Adrenal gland (tissue), 12 donors: ENCODE data around the gene BAAT. TPM values are rescaled to one million over a fixed set of nuclear protein-coding genes. Genes with fewer than 3 reads are reported as not detected.
A peak's percentile ranks its signal among the peaks of the same experiment; 100 is the strongest.

Source experiments
- DNase-seq, 7 donors: peaks; one replicate each; pipeline ENCODE4 v3.0.0-alpha.2; 2019 to 2020
- H3K27ac ChIP-seq, 5 donors: fragments of 200-600 bp; sonication (generic) in 4 of 5; 1 replicate in 3 of 5; 2 replicates in 2 of 5; pipeline versions ENCODE4 v1.5.1 to v1.8.0; 2016 to 2020; ENCODE audit warnings: mild to moderate bottlenecking in 1 of 5
- H3K27me3 ChIP-seq: fragments of 200-600 bp; 2 replicates; pipeline ENCODE4 v1.8.0; 2021
- H3K36me3 ChIP-seq, 2 donors: fragments of 200-600 bp; replicated peaks in 1 of 2; 1 replicate in 1 of 2; 2 replicates in 1 of 2; pipeline versions ENCODE4 v1.5.1 to v1.8.0; 2018 to 2022
- H3K4me1 ChIP-seq, 2 donors: fragments of 200-600 bp; replicated peaks in 1 of 2; 1 replicate in 1 of 2; 2 replicates in 1 of 2; pipeline versions ENCODE4 v1.5.1 to v1.8.0; 2018 to 2021
- H3K4me3 ChIP-seq, 4 donors: fragments of 200-600 bp; sonication (generic) in 3 of 4; one replicate each; pipeline ENCODE4 v1.5.1; 2016 to 2018
- H3K9me3 ChIP-seq, 3 donors: fragments of 200-600 bp; sonication (generic) in 1 of 3; replicated peaks in 1 of 3; 1 replicate in 2 of 3; 2 replicates in 1 of 3; pipeline versions ENCODE4 v1.5.1 to v1.8.0; 2016 to 2021
- POLR2A ChIP-seq, 2 donors: fragments of 450-650 bp; IDR thresholded peaks; one replicate each; pipeline ENCODE4 v1.6.1; 2017; ENCODE audit warnings: antibody characterized with exemption in 2 of 2, mild to moderate bottlenecking in 2 of 2, moderate library complexity in 1 of 2
- WGBS, 4 donors: extraction: QIAGEN DNeasy Blood & Tissue Kit in 2 of 4; methylation state at CpG; one replicate each; pipeline versions ENCODE4 v1.1.5 to v1.1.7; 2013 to 2017; 5-methylcytosine and 5-hydroxymethylcytosine counted together
- intact Hi-C, 2 donors: fragments of 100-400 bp; cut with DNase I; formaldehyde crosslinking; loops; one replicate each; pipeline versions ENCODE4 v1.14.1 to v1.15.0; 2022 to 2023
- polyA plus RNA-seq, 3 donors: library from polyadenylated mRNA; stranded (reverse); fragments of 200-250 nt in 2 of 3; fragments of 350-450 nt in 1 of 3; fragmentation: Illumina TruSeq in 1 of 3; extraction: RNeasy Lipid Tissue Mini Kit (QIAGEN cat#74804) in 1 of 3; gene quantifications; one replicate each; pipeline ENCODE4 v1.2.3, GENCODE V29; 2013 to 2014
- total RNA-seq, 9 donors: library from RNA; depleted of rRNA in 4 of 9; stranded (reverse); fragments of >200 nt in 4 of 9; fragments of 120-200 nt in 1 of 9; fragmentation: NEBNext Ultra II Directional in 1 of 9; extraction: Animal tissue kit (Norgen Biotek cat#: 25700) in 1 of 9; gene quantifications; one replicate each; pipeline versions ENCODE4 v1.1.0 to v1.2.4, GENCODE V29; 2013 to 2023
- TF ChIP-seq, protein P1 (sequence below), 6 experiments: fragments of 450-650 bp in 4 of 6; fragments of 200-600 bp in 2 of 6; sonication (generic) in 1 of 6; IDR thresholded peaks; 1 replicate in 5 of 6; 2 replicates in 1 of 6; pipeline versions ENCODE4 v1.5.1 to v1.8.0; 2016 to 2021; ENCODE audit warnings: antibody characterized with exemption in 6 of 6, mild to moderate bottlenecking in 2 of 6, moderate library complexity in 1 of 6
- donor health status: healthy with polysubstance abuse.
- donor health status: Bipolar disorder and iron deficiency.
- donor health status: DM: yes; HTN: yes; CAD: no.
- donor health status: DM: no; HTN: no; CAD: no.
- donor health status: DM: no; HTN: no; CAD: no.
- donor health status: DM: yes; HTN: yes; CAD: no.

BAAT gene
- total and polyA plus RNA-seq, 12 donors = 0.07 to 0.55 (median 0.16) TPM; not detected in 5

DNA sequence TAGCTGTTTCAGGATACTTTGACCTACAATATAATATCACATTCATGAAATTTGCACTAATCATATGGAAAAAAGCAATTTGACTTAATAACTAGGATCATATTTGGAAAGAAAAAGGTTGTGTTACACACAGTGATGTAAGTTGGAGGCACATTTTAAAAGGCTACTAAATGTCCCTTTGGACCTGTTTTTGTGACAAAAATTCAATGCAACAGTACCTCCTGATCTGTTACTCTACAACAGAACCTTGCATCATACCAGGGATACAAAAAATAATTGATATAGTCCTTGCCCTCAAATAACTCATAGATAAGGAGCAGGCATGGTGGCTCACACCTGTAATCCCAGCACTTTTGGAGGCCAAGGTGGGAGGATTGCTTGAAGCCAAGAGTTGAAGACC lies 67.1 kb downstream of the BAAT start:
- no peaks in the 10 kb centered on the region for H3K9me3 ChIP-seq
- DNase-seq = no peak
- no peak overlapping the region for H3K4me3 ChIP-seq
- TF ChIP-seq POLR2A (IDR thresholded peaks at IDR 0.05) = no peak
- TF ChIP-seq, protein P1, sequence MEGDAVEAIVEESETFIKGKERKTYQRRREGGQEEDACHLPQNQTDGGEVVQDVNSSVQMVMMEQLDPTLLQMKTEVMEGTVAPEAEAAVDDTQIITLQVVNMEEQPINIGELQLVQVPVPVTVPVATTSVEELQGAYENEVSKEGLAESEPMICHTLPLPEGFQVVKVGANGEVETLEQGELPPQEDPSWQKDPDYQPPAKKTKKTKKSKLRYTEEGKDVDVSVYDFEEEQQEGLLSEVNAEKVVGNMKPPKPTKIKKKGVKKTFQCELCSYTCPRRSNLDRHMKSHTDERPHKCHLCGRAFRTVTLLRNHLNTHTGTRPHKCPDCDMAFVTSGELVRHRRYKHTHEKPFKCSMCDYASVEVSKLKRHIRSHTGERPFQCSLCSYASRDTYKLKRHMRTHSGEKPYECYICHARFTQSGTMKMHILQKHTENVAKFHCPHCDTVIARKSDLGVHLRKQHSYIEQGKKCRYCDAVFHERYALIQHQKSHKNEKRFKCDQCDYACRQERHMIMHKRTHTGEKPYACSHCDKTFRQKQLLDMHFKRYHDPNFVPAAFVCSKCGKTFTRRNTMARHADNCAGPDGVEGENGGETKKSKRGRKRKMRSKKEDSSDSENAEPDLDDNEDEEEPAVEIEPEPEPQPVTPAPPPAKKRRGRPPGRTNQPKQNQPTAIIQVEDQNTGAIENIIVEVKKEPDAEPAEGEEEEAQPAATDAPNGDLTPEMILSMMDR (IDR thresholded peaks at IDR 0.05) = no peak
- H3K36me3 ChIP-seq = no peaks in the 10 kb centered on the region
- no peaks in the 10 kb centered on the region for H3K4me1 ChIP-seq
- no peaks in the 10 kb centered on the region for H3K27me3 ChIP-seq
- no peak overlapping the region for H3K27ac ChIP-seq
- intact Hi-C loops = no loop called here

DNA sequence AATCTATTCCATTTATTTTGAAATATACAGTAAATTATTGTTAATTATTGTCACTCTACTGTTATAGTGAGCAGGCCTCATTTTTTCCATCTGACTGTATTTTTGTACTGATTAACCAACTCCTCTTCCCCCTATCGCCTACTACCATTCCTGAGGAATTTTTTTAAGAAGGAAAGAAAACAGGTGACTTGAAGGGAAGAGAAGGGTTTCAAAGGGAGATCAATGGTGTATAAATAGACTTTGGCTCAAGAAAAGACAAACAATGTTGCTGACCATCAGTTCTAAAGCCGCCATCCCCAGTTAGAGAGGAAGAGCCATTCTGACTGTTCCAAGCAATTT lies 69.7 kb downstream of the BAAT start:
- 84 to 96% (median 92%) methylated on average over 2 of the region's 2 CpGs for WGBS, 4 donors

DNA sequence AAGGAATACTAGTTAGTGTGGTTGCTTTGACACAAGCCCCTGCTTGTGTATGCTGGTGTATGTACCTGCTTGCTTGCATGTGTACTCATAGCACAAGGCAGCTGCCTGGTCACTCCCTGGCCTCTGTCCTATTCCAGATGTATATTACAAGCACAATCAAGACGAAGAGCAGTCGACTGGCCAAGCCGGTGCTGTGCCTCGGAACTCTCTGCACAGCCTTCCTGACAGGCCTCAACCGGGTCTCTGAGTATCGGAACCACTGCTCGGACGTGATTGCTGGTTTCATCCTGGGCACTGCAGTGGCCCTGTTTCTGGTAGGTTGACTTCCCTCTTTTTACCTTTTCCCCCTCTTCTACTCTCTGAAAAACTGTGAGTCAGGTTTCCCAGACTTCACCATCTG lies 72.1 kb downstream of the BAAT start:
- no peaks in the 10 kb centered on the region for H3K27me3 ChIP-seq
- no peaks in the 10 kb centered on the region for H3K9me3 ChIP-seq
- intact Hi-C loops = loop anchor here in 1 of 2 donors (5.0 kb wide), 3 partner anchors 190 to 710 kb away; no protein-coding TSS in a partner anchor
- TF ChIP-seq, protein P1 (IDR thresholded peaks at IDR 0.05) = no peak
- TF ChIP-seq POLR2A (IDR thresholded peaks at IDR 0.05) = no peak
- no peak overlapping the region for H3K27ac ChIP-seq
- no peak overlapping the region for H3K4me3 ChIP-seq
- no peaks in the 10 kb centered on the region for H3K4me1 ChIP-seq
- WGBS, 4 donors = 59 to 85% (median 80%) methylated on average over 8 of the region's 8 CpGs
- H3K36me3 ChIP-seq = no peaks in the 10 kb centered on the region
- DNase-seq = no peak

More for the DNA sequence above, 69.7 kb downstream of the BAAT start:
- H3K27me3 ChIP-seq = no peaks in the 10 kb centered on the region
- intact Hi-C loops = no loop called here
- DNase-seq = no peak
- H3K27ac ChIP-seq = no peak overlapping the region
- no peaks in the 10 kb centered on the region for H3K36me3 ChIP-seq
- TF ChIP-seq, protein P1 (IDR thresholded peaks at IDR 0.05) = no peak
- TF ChIP-seq POLR2A (IDR thresholded peaks at IDR 0.05) = no peak
- no peaks in the 10 kb centered on the region for H3K9me3 ChIP-seq
- no peak overlapping the region for H3K4me3 ChIP-seq
- no peaks in the 10 kb centered on the region for H3K4me1 ChIP-seq

DNA sequence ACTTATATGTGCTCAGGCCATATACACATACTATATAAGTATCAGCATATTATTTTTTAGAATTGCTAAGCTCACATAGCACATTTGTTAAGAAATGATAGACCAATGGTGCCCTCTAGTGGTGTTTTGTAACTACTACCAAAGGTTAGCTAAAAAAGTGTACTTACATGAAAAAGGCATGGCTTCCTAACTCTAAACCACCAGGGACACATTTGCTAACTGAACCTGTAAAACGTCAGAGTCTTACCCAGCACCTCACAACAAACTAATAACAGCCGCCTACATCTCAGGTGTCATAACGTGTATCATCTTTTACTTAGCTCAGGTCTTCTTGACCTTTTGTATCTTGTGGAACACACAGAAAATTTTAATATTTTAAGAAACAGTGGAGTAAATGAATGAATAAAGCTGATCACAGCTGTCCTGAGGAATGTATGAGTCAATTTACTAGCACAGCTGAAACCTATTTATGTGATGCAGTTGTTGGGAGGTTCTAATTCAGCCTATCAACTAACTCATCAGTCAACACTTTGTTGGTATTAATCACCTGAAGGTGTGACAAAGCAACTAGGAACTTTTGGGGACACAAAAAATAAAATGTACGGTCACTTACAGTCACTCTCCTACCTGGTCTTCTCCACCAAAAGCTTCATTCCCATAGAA lies 72.9 kb downstream of the BAAT start:
- intact Hi-C loops = loop anchor here in 1 of 2 donors (5.0 kb wide), 3 partner anchors 190 to 710 kb away; no protein-coding TSS in a partner anchor
- H3K36me3 ChIP-seq = no peaks in the 10 kb centered on the region
- no peak overlapping the region for H3K4me3 ChIP-seq
- peak in 3 of 7 donors; percentile 12 to 32 (median 22) for DNase-seq
- H3K27ac ChIP-seq = no peak overlapping the region
- no peaks in the 10 kb centered on the region for H3K27me3 ChIP-seq
- 16 to 21% (median 18%) methylated on average over 4 of the region's 4 CpGs for WGBS, 4 donors
- TF ChIP-seq POLR2A (IDR thresholded peaks at IDR 0.05) = no peak
- TF ChIP-seq, protein P1 (IDR thresholded peaks at IDR 0.05) = peak; percentile 68 to 76 (median 73)
- H3K4me1 ChIP-seq = no peaks in the 10 kb centered on the region
- no peaks in the 10 kb centered on the region for H3K9me3 ChIP-seq
